Right lobe of liver (tissue), 6 donors: Measurements from ENCODE around the gene ROGDI. TPM values are rescaled to one million over a fixed set of nuclear protein-coding genes. Genes with fewer than 3 reads are reported as not detected.

Source experiments
- ATAC-seq, 4 donors: fragments of 200-7000 bp; cut with Tn5 transposase; one replicate each; pipeline ENCODE4 v1.9.1; 2020; ENCODE audit warnings: mild to moderate bottlenecking in 4 of 4, moderate library complexity in 4 of 4
- DNase-seq, 3 donors: peaks; one replicate each; pipeline ENCODE4 v3.0.0-alpha.2; 2020
- H3K27ac ChIP-seq, 3 donors: fragments of 200-600 bp; one replicate each; pipeline ENCODE4 v1.8.0; 2022
- H3K27me3 ChIP-seq, 2 donors: fragments of 200-600 bp; one replicate each; pipeline ENCODE4 v1.8.0; 2022
- H3K36me3 ChIP-seq, 4 donors: fragments of 200-600 bp; sonication (generic) in 1 of 4; one replicate each; pipeline versions ENCODE4 v1.5.1 to v1.8.0; 2017 to 2022; ENCODE audit warnings: control low read depth in 1 of 4
- H3K4me1 ChIP-seq, 4 donors: fragments of 200-600 bp; sonication (generic) in 1 of 4; one replicate each; pipeline versions ENCODE4 v1.5.1 to v1.8.0; 2017 to 2022; ENCODE audit warnings: control low read depth in 1 of 4
- H3K4me3 ChIP-seq, 3 donors: fragments of 200-600 bp; one replicate each; pipeline ENCODE4 v1.8.0; 2022
- H3K9me3 ChIP-seq, 4 donors: fragments of 200-600 bp; sonication (generic) in 1 of 4; one replicate each; pipeline versions ENCODE4 v1.5.1 to v1.8.0; 2017 to 2022; ENCODE audit warnings: control low read depth in 1 of 4
- CTCF ChIP-seq, 4 donors: fragments of 200-600 bp in 3 of 4; fragments of 450-650 bp in 1 of 4; IDR thresholded peaks; one replicate each; pipeline versions ENCODE4 v1.5.1 to v1.8.0; 2016 to 2022; ENCODE audit warnings: antibody characterized with exemption in 4 of 4, mild to moderate bottlenecking in 2 of 4
- POLR2A ChIP-seq: fragments of 450-650 bp; IDR thresholded peaks from one replicate; pipeline ENCODE4 v1.6.1; 2017; ENCODE audit warnings: antibody characterized with exemption, mild to moderate bottlenecking
- WGBS: methylation state at CpG from one replicate; pipeline ENCODE4 v1.1.6; 2018; ENCODE audit warnings: low coverage, low lambda C conversion rate; ENCODE audit not compliant: insufficient coverage; ENCODE audit errors: missing lambda C conversion rate; 5-methylcytosine and 5-hydroxymethylcytosine counted together
- intact Hi-C, 2 donors: fragments of 100-400 bp; cut with DNase I; formaldehyde crosslinking; loops; one replicate each; pipeline versions ENCODE4 v1.11.2 to v1.14.1; 2022
- small RNA-seq, 2 experiments: library from RNA; depleted of rRNA; stranded (forward); fragments of <200 nt; gene quantifications; one replicate each; pipeline ENCODE3, GENCODE V24; 2016
- total RNA-seq, 6 experiments: library from RNA; depleted of rRNA in 2 of 6; stranded (reverse); fragments of >200 nt in 2 of 6; fragmentation: NEBNext Ultra II Directional in 3 of 6; extraction: Animal tissue kit (Norgen Biotek cat#: 25700) in 3 of 6; gene quantifications; one replicate each; pipeline versions ENCODE4 v1.1.0 to v1.2.4, GENCODE V29; 2016 to 2023
- donor health status: DM: no; HTN: yes; CAD: no.
- donor health status: DM: no; HTN: no; CAD: no.
- donor health status: DM: no; HTN: no; CAD: no.
- donor health status: DM: no; HTN: yes; CAD: no.
- donor health status: DM: no; HTN: yes; CAD: no.

The ROGDI gene
- total RNA-seq, 6 experiments from 2014 or later = 8.3 to 24.2 (median 14.0) TPM

GRCh38 chr16:4748682-4749411 lies 53.6 kb downstream of the ROGDI start:
- intact Hi-C loops = no loop called here
- WGBS = no CpG with 5 or more reads among the region's 16 CpGs
- H3K27ac ChIP-seq = no peak overlapping the region
- peaks cover 0 to 28% (median 11%) of the 10 kb centered on the region in 4 donors for H3K36me3 ChIP-seq
- TF ChIP-seq CTCF (IDR thresholded peaks at IDR 0.05) (no peak), POLR2A (no peak)
- no peaks in the 10 kb centered on the region for H3K9me3 ChIP-seq
- no peaks in the 10 kb centered on the region for H3K4me1 ChIP-seq
- no peak overlapping the region for H3K4me3 ChIP-seq
- no peak for ATAC-seq
- no peak for DNase-seq
- H3K27me3 ChIP-seq = no peaks in the 10 kb centered on the region

GRCh38 chr16:4747906-4748681 lies 54.3 kb downstream of the ROGDI start:
- no peaks in the 10 kb centered on the region for H3K27me3 ChIP-seq
- no peaks in the 10 kb centered on the region for H3K9me3 ChIP-seq
- H3K36me3 ChIP-seq = peaks cover 0 to 23% (median 11%) of the 10 kb centered on the region in 4 donors
- intact Hi-C loops = no loop called here
- TF ChIP-seq POLR2A (no peak), CTCF (IDR thresholded peaks at IDR 0.05) (no peak)
- no peak for ATAC-seq
- H3K27ac ChIP-seq = no peak overlapping the region
- WGBS = 70% methylated on average over 10 of the region's 14 CpGs
- no peak overlapping the region for H3K4me3 ChIP-seq
- no peak for DNase-seq
- H3K4me1 ChIP-seq = no peaks in the 10 kb centered on the region

- ATAC-seq (peak in 1 of 4 donors; percentile 12), DNase-seq (no peak)
- Histone ChIP-seq H3K27ac (no peak overlapping the region), H3K27me3 (no peaks in the 10 kb centered on the region), H3K36me3 (peaks cover 0 to 13% (median 4%) of the 10 kb centered on the region in 4 donors), H3K9me3 (no peaks in the 10 kb centered on the region), H3K4me3 (no peak overlapping the region), H3K4me1 (no peaks in the 10 kb centered on the region)
- no CpG with 5 or more reads among the region's 15 CpGs for WGBS
- intact Hi-C loops = no loop called here
- no peak for TF ChIP-seq POLR2A
- TF ChIP-seq CTCF (IDR thresholded peaks at IDR 0.05) = no peak
Measured at GRCh38 chr16:4746991-4747574, 55.4 kb downstream of the ROGDI start.

Small RNA genes lying within 50 kb of the gene (small RNA-seq; reads per million reads assigned to genes)
- gene RF00017 = 0 reads per million in 2 experiments

Other genes with a start within 250 kb of the ROGDI start
- gene C16orf96, start 246.3 kb downstream of the ROGDI start, total RNA-seq = under 1 TPM in 5 of 6 experiments, not detected in 1; 0.06 to 0.24 (median 0.16) TPM
- gene UBALD1, start 187.7 kb downstream of the ROGDI start, total RNA-seq = 10 to 100 TPM in 4 of 6 experiments, 1 to 10 TPM in 2; 6.4 to 29.5 (median 17.2) TPM
- 10 to 100 TPM; 42.5 to 67.3 (median 49.5) TPM for gene MGRN1, start 177.8 kb downstream of the ROGDI start, total RNA-seq
- 10 to 100 TPM; 17.8 to 36.3 (median 23.0) TPM for gene NUDT16L1, start 109.1 kb downstream of the ROGDI start, total RNA-seq
- 10 to 100 TPM in 1 of 6 experiments, 1 to 10 TPM in 5; 4.7 to 10.7 (median 7.6) TPM for gene ANKS3, start 68.4 kb downstream of the ROGDI start, total RNA-seq
- under 1 TPM in 5 of 6 experiments, not detected in 1; 0.12 to 0.92 (median 0.42) TPM for gene DNAAF8, start 68.1 kb downstream of the ROGDI start, total RNA-seq
- gene ZNF500, start 35.5 kb downstream of the ROGDI start, total RNA-seq = 1 to 10 TPM; 4.5 to 6.6 (median 5.8) TPM
- not detected for gene SEPTIN12, start 14.3 kb downstream of the ROGDI start, total RNA-seq
- gene SMIM22, start 7.3 kb downstream of the ROGDI start, total RNA-seq = under 1 TPM in 2 of 6 experiments, not detected in 4; 0.44 to 0.95 TPM
- gene GLYR1, start 44.7 kb upstream of the ROGDI start, total RNA-seq = 10 to 100 TPM; 33.1 to 55.2 (median 51.2) TPM
- gene UBN1, start 44.8 kb upstream of the ROGDI start, total RNA-seq = 10 to 100 TPM; 12.0 to 18.6 (median 16.2) TPM
- 10 to 100 TPM in 4 of 6 experiments, 1 to 10 TPM in 2; 6.9 to 23.8 (median 14.4) TPM for gene PPL, start 134.5 kb upstream of the ROGDI start, total RNA-seq
- gene SEC14L5, start 155.7 kb upstream of the ROGDI start, total RNA-seq = 1 to 10 TPM in 1 of 6 experiments, under 1 TPM in 4, not detected in 1; 0.09 to 1.1 (median 0.60) TPM
- 10 to 100 TPM in 2 of 6 experiments, 1 to 10 TPM in 4; 6.6 to 22.1 (median 8.4) TPM for gene NAGPA, start 231.3 kb upstream of the ROGDI start, total RNA-seq